T47D (cell line): ENCODE data around the gene PPM1H.
"Not testable (repeated sequence)": the region's sequence is repeated elsewhere in the genome, so short reads cannot be mapped to it uniquely, and the experiment has no call there.

ENCODE experiments used
- DNase-seq, 2 experiments: peaks; one replicate each; pipeline versions ENCODE4 v3.0.0 to v3.0.0-alpha.2; 2011 to 2012; ENCODE audit warnings: low read depth in 1 of 2, low spot score in 1 of 2
- JUND ChIP-seq: IDR thresholded peaks from 2 replicates; pipeline ENCODE4 v1.6.1; 2012; ENCODE audit warnings: low read depth
- in situ Hi-C: cut with HindIII; loops from 2 replicates; pipeline ENCODE4 v1.10.0; 2016; ENCODE audit warnings: low sequenced_read_pairs, low pct_unique_long_range_greater_than_20kb

Gene PPM1H

DNA sequence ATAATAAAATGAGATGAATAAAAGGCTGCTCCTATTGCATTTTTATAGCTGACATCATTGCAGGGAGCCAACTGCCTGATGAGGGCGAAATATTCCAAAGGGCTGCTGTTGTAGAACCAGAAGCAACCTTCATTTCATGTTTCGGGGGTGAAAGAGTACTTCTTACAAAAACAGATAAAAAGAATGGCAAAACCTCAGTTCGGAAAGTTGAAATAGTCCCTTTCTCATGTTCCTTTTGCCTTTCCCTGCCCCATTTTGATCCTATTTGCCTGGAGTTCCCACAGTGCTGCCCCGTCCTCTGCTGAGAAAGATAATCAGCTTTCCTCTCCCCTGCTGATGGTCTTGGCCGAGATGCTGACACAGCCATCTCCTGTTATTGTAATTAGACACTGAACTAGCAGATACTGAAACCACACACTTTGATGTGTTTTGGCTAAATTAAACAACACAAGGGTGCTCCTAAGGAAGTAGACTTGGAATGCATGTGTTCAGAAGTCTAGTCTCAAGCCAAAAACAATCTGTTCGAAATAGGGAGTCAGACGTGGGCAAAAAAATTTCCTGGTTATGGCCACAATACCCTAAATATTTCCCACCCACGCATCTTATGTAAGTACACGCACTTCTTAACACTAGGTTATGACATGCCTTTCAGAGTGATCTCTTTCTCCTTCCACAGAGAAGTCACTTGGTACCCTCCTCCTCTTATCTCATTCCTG is 117.2 kb downstream of the PPM1H start:
- DNase-seq, result no peak
- in situ Hi-C loops, result no loop called here
- TF ChIP-seq JUND, result no peak

DNA sequence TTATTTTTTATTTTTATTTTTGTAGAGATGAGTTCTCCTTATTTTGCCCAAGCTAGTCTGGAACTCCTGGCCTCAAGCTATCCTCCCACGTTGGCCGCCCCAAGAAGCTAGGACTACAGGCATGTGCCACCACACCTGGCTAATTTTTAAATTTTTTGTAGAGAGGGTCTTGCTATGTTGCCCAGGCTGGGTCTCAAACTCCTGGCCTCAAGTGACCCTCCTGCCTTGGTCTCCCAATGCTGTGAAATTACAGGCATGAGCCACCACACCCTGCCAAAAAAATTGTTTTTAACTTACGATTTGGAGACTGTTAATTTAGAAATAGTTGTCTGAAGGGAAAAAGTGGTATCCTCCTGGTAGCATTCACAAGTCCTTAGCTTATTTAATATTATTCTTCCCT is 120.7 kb downstream of the PPM1H start:
- no peak for DNase-seq
- in situ Hi-C loops, result no loop called here
- no peak for TF ChIP-seq JUND

DNA sequence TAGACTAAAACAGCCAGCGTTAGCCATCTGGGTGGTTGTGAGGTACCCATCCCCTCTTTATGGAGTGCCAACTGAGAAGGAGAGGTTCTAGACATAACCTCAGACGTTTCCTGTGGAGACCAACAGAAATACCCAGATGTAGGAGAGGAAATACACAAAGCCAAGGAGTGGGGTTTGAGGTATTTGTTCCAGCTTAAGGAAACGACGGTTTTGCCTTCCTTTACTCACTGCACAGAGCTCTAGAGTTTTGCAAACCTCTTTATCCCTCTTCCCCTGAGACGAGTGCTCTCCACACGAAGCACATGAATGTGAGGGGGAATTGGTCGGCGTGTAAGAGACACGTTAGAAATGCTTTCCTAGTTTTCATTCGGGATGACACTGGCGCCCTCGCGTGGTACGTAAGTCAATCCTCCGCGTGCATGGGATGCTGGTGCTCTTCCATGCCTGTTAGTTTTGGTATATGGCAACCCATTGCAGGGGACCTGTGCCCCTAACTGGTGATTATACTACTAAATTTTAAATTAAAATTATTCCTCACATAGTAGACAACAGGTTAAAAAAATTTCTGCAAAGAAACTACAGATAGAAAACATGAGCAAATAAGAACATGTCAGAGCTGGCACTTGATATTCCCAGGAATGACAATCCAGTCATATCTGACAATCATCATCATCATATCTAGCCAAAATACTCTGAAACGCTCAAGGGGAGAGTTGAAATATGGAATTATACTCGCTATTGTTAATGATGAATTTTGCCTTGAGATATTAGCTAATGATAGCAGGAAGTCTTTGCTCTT is 121.7 kb downstream of the PPM1H start:
- no peak for TF ChIP-seq JUND
- DNase-seq, result peak; percentile 55 to 82
- in situ Hi-C loops, result no loop called here

DNA sequence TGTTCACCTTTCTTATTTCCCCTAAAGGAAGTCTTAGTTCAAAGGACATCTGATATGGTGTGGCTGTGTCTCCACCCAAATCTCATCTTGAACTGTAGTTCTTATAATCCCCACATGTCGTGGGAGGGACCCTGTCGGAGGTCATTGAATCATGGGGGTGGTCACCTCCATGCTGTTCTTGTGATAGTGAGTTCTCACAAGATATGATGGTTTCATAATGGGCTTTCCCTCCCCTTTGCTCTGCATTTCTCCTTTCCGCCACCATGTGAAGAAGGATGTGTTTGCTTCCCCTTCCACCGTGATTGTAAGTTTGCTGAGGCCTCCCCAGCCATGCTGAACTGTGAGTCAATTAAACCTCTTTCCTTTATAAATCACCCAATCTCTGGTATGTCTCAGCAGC is 123.5 kb downstream of the PPM1H start:
- DNase-seq, in situ Hi-C loops: not testable (repeated sequence)

DNA sequence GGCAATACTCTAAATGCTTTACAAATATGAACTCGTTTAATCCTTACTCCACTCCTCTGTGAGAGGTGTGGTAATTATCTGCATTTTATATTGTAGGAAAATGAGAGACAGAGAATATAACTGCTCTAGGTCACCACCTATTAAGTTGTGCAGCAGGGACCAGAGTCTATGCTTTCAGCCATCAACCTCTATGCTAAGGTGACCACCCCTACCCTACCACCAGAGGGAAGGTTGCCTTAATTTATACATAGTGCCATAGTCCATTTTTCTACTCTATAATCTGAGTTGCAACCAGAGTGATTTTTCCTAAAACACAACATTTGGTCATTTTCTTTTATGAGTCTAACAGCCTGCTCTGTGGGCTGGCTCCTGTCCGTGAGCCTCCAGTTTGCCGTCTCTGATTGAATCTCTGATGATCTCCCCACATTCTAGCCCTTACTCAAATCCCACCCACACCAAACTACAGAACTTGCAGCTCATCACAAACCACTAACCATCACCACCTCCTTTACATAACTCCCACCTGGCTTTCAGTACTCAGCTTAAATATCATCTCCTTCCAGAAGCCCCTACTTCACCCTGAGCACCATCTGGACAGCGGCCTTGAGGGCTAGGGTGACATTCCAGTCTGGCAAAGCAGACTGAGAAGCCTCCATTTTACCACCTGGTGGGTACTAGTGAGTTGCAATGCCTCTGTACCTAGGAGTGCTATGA is 126.6 kb downstream of the PPM1H start:
- no peak for TF ChIP-seq JUND
- in situ Hi-C loops, result no loop called here
- DNase-seq, result no peak

DNA sequence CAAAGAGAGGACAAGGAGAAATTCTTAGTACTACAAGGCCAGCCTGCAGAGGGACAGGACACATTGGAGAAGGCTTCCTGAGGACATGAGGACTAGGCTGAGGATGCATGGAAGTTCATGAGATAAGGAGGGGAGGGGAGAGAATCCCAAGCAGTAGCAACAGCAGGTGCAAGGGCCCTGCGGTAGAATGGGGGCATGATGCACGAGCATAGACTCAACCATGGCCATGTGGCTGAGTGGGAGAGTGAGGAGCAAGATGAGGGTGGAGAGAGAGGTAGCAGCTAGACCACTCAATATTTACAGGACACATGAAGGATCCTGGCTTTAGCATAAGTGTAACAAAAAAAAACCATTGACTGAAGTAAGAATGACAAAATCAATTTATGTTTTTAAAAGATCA is 128.1 kb downstream of the PPM1H start:
- no peak for TF ChIP-seq JUND
- in situ Hi-C loops, result no loop called here
- DNase-seq, result no peak

DNA sequence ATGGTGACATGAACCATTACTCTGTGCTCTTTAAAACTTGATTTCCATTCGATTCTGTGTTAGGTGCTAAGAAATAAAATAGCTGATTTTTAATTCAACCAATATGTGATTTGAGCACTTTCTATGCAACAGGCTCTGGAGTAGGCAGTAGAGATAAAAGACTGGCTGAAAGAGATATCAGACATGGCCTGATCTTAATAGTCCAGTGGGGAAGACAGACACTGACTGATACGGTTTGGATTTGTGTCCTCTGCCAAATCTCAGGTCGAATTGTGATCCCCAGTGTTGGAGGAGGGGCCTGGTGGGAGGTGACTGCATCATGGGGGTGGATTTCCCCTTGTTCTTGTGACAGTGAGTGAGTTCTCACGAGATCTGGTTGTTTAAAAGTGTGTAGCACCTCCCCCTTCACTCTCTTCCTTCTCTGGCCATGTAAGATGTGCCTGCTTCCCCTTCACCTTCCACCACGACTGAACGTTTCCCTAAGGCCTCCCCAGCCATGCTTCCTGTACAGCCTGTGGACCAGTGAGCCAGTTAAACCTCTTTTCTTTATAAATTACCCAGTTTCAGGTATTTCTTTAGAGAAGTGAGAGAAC is 128.6 kb downstream of the PPM1H start:
- in situ Hi-C loops, result no loop called here
- DNase-seq, result no peak
- no peak for TF ChIP-seq JUND

DNA sequence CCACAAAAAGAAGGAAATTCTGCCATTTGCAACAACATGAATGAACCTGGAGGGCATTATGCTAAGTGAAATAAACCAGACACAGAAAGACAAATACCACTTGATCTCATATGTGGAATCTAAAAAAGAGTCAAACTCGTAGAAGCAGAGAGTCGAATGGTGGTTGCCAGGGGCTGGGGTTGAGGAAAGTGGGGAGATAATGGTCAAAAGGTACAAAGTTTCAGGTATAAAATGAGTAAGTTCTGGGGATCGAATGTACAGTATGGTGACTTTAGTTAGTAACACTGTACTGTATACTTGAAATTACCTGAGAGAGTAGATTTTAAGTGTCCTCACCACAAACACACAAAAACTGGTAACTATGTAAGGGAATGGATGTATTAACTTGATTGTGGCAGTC is 129.4 kb downstream of the PPM1H start:
- DNase-seq, result no peak
- no peak for TF ChIP-seq JUND
- in situ Hi-C loops, result no loop called here

DNA sequence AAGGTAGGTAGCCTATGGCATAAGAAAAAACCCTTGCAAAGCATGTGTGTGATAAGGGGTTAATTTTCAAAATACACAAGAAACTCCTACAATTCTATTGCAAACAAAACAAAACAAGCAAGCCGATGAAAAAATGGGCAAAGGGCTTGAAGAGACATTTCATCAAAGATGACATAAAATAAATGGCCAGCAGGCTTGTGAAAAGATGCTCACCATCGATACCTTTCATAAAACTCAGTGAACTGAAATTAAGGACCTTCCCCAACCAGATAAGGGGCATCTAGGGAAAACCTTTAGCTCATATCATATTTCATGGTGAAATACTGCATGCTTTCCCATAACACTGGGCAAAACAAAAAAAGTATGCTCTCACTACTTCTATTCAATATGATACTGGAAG is 131.2 kb downstream of the PPM1H start:
- no peak for TF ChIP-seq JUND
- no peak for DNase-seq
- in situ Hi-C loops, result no loop called here

DNA sequence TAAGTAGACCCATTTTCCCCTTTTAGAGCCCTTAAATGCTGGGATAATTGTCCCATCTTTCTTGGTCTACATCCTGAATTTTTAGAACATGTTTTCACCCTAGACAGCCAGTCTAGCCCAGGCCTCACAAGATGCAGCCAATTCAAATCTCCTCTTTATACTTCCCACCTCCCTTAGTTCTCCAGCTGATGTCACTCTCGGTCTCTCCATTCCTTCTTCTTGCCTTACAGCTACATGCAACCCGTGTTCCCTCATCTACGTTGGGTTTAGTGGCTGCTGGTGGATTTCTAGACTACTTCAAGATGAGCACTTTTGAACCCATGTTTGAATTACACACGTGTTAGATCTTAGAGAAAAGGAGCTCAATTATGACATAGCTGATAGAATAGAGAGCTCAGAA is 132.0 kb downstream of the PPM1H start:
- peak in 1 of 2 experiments; percentile 59 for DNase-seq
- TF ChIP-seq JUND, result no peak
- in situ Hi-C loops, result no loop called here

DNA sequence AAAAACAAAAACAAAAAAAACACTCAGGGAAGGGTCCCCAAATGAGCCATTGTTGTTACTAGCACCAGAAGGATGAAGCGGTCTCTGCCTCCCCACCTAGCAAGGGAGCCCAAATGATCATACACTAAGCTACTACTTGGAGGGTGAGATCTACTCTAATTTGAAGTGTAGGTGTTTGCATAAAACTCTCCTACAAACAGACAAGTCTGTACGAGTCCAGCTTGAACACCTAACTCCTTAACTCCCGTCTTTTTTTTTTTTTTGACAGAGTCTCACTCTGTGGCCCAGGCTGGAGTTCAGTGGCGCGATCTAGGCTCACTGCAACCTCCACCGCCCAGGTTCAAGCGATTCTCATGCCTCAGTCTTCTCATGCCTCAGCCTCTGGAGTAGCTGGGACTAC is 132.6 kb downstream of the PPM1H start:
- TF ChIP-seq JUND, result no peak
- no peak for DNase-seq
- in situ Hi-C loops, result no loop called here

DNA sequence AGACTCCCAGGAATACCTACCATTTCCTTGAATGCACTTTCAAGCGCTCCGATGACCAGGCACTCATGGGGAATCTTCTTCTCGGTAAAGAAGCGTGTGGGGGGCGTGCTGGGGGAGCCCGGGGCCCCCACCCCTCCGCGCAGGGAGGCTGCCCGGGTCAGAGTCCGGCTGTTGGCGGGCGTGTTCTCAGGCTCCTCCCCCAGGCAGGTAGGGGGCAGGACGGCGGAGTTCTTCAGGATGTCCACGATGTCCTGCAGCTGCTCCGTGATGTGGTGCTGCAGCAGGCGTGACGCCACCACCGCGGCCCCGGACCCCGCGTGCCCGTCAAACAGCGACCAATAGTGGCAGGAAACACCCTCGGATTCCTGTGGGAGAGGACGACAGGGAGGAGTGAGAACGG is 133.2 kb downstream of the PPM1H start:
- no peak for DNase-seq
- TF ChIP-seq JUND, result no peak
- in situ Hi-C loops, result no loop called here
